Measurements from ENCODE around the gene GALR1.

GALR1 gene

GRCh38 chr18:77321823-77322805 is 72.5 kb downstream of the GALR1 start:
- no peak for DNase-seq

GRCh38 chr18:77323640-77324299 is 74.1 kb downstream of the GALR1 start:
- DNase-seq: no peak
